SK-N-SH (cell line): ENCODE results near the gene DAPP1.

ENCODE experiments used
- EZH2phosphoT487 ChIP-seq: fragments of 200-600 bp; sonication (generic); IDR thresholded peaks from 2 replicates; pipeline ENCODE4 v1.6.1; 2017; ENCODE audit warnings: low read depth, mixed run types, mild to moderate bottlenecking, antibody characterized with exemption, moderate library complexity, borderline replicate concordance
- JUND ChIP-seq: IDR thresholded peaks from 2 replicates; pipeline ENCODE4 v1.4.0; 2012

DNA sequence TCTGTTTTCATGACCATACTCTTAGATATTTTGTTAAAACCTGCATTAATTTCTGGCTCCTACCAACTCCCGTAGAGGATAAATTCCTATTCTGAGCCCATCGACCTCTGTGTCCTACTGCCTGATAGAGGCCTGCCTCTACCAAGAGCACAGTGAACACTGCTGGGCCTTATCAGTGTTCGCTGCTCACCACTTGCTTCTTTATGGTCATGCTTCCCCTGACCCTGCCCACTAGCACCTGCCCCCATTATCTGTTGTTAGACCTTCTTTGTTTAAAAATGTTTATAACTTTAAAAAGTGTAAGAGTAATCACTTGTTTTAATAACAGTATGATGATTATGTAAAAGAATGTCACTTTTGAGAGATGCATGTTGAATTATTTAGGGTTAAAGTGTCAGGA is 6.1 kb downstream of the DAPP1 start:
- TF ChIP-seq EZH2phosphoT487: no peak
- no peak for TF ChIP-seq JUND
